Dendritic cell treated with granulocyte-macrophage colony-stimulating factor and Interleukin-4, amounts not matched to agents 40 ng/mL and 50 ng/mL, for 4 days (primary cell): ENCODE measurements around the gene SH3PXD2A.
A peak's percentile ranks its signal among the peaks of the same experiment; 100 is the strongest.
"Not testable (repeated sequence)": the region's sequence is repeated elsewhere in the genome, so short reads cannot be mapped to it uniquely, and the experiment has no call there.

Experiments used
- H3K27ac Mint-ChIP-seq: one replicate; pipeline ENCODE4 v1.8.0; 2022; ENCODE audit warnings: mild to moderate bottlenecking, mixed read lengths
- H3K27me3 Mint-ChIP-seq: one replicate; pipeline ENCODE4 v1.8.0; 2022; ENCODE audit warnings: mild to moderate bottlenecking, mixed read lengths
- H3K36me3 Mint-ChIP-seq: one replicate; pipeline ENCODE4 v1.8.0; 2022; ENCODE audit warnings: low read depth, mixed read lengths
- H3K4me1 Mint-ChIP-seq: one replicate; pipeline ENCODE4 v1.8.0; 2022; ENCODE audit warnings: low read depth, mixed read lengths
- H3K4me3 Mint-ChIP-seq: one replicate; pipeline ENCODE4 v1.8.0; 2022; ENCODE audit warnings: mild to moderate bottlenecking, moderate library complexity, mixed read lengths
- H3K9me3 Mint-ChIP-seq: one replicate; pipeline ENCODE4 v1.8.0; 2022; ENCODE audit warnings: mixed read lengths
- intact Hi-C: fragments of 100-400 bp; cut with micrococcal nuclease; formaldehyde crosslinking; loops from one replicate; pipeline ENCODE4 v1.15.0; 2022

SH3PXD2A gene

DNA sequence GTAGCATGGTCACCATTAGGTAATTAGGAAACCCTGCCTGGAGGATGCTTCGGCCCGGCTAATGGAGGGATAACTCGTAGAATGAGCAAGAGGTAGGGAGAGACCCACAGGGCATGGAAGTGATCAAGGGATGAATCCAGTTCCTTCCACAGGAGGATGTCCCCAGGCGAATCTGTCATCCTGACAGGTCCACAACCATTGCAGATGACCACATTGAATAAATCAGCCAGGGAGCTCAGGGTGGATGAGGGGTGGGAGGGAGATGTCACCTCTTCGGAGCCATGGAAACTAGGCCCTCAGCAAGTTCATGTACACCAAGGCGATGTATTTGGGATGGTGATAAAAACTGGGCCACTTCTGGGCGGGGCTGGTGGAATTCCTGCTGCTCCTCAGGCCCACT lies 28.5 kb downstream of the SH3PXD2A start:
- intact Hi-C loops: no loop called here
- Mint-ChIP-seq H3K9me3 (no peaks in the 10 kb centered on the region), H3K4me3 (no peak overlapping the region), H3K27me3 (peaks cover 12% of the 10 kb centered on the region), H3K4me1 (peaks cover 8% of the 10 kb centered on the region), H3K36me3 (no peaks in the 10 kb centered on the region), H3K27ac (peak overlapping the region; percentile 18)

DNA sequence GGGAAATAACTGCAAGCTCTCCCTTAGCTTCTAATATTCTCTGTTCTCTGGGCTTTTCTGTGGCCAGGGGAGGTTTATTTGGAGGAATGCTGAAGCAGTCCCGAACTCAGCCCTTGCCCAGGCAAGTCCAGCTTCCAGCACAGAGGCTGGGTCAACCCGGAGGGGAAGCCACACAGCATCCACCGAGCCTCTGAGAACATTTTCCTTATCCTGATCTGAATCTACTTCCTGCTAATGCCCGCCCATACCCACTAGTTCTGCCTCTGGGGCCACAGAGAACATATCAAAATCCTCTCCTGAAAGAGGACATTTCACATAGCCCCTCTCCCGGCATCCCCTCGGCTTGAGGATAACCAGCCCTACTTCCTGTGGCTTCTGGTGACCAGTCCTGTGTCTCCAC lies 31.1 kb downstream of the SH3PXD2A start:
- Mint-ChIP-seq H3K36me3 (no peaks in the 10 kb centered on the region), H3K27ac (no peak overlapping the region), H3K4me1 (peaks cover 8% of the 10 kb centered on the region), H3K4me3 (no peak overlapping the region), H3K27me3 (peaks cover 30% of the 10 kb centered on the region), H3K9me3 (no peaks in the 10 kb centered on the region)
- intact Hi-C loops: no loop called here

DNA sequence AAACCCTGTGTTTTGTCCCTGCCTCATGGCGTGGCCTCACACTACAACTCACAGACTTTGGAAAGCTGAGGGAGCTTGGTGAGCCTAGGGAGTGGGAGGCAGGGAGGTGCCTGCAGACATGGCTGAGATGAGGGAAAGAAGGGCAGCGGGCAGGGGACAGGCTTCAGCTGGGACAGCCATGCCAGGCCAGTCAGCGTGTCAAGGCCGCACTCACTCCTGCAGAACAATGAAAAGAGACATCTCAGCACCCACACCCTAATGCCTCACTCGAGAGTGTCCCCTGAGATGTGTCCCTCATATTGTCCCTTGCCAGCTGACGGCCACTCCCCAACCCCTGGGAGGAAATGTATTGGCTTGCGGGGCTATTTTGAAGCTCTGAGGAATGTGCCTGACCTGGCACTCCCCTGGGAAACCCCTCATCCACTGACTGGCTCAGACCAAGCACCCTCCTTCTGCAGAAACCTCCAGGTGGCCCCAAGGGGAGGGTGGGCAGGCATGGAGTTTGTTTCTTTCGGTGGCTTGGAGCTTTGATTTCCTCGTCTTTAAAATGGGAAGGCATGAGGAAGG lies 31.6 kb downstream of the SH3PXD2A start:
- H3K4me1 Mint-ChIP-seq: peaks cover 8% of the 10 kb centered on the region

DNA sequence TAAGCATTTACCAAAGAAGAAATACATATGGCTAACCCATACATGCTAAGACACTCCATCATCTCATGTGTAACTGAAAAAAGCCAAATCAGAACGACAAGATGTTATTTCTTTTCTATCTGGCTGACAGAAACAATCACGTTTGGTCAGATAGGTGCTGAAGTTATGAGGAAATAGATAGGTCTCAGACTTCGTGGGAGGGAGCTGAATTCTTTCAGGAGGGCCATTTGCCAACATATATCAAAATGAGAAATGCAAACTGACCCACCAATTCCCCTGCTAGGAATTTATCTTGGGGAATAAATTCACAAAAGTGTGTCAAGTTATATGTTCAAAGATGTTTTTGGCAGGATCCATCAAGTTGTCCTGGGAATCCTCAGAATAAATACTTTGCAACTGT lies 32.6 kb downstream of the SH3PXD2A start:
- Mint-ChIP-seq H3K27ac (no peak overlapping the region), H3K27me3 (peaks cover 37% of the 10 kb centered on the region), H3K9me3 (no peaks in the 10 kb centered on the region), H3K36me3 (no peaks in the 10 kb centered on the region), H3K4me1 (peaks cover 8% of the 10 kb centered on the region), H3K4me3 (no peak overlapping the region)
- intact Hi-C loops: no loop called here

More for the DNA sequence above, 31.6 kb downstream of the SH3PXD2A start:
- H3K27me3 Mint-ChIP-seq: peaks cover 35% of the 10 kb centered on the region
- no peaks in the 10 kb centered on the region for H3K36me3 Mint-ChIP-seq
- H3K27ac Mint-ChIP-seq: no peak overlapping the region
- H3K9me3 Mint-ChIP-seq: no peaks in the 10 kb centered on the region
- intact Hi-C loops: no loop called here
- H3K4me3 Mint-ChIP-seq: no peak overlapping the region

DNA sequence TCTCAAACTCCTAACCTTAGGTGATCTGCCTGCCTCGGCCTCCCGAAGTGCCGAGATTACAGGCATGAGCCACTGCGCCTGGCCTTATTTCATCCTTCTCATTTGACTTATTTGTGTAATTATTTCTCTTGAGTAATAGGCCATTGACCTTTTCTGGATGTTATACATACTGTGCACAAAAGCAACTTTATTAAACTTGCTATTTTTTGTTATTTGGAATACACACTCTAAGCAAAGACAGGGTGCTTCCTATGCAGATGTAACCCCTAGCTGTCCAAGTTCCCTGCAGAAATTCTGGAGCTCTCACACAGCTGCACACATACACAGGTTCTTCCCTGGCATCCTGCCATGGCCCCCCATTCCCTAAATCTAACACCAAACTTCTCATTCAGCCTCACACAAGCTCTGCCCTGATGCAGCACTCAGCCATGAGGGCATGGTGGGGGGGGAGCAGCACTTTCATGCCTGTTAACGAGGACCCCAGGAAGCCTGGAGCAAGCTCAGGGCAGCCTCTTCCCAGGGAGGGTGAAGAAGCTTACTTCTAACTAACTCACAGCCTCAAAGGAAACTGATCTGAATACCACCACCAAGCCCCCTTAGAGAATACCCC lies 33.2 kb downstream of the SH3PXD2A start:
- H3K27me3 Mint-ChIP-seq: peaks cover 37% of the 10 kb centered on the region
- H3K4me1 Mint-ChIP-seq: peaks cover 8% of the 10 kb centered on the region
- no peak overlapping the region for H3K27ac Mint-ChIP-seq
- H3K36me3 Mint-ChIP-seq: no peaks in the 10 kb centered on the region
- no peak overlapping the region for H3K4me3 Mint-ChIP-seq
- no peaks in the 10 kb centered on the region for H3K9me3 Mint-ChIP-seq
- intact Hi-C loops: no loop called here

DNA sequence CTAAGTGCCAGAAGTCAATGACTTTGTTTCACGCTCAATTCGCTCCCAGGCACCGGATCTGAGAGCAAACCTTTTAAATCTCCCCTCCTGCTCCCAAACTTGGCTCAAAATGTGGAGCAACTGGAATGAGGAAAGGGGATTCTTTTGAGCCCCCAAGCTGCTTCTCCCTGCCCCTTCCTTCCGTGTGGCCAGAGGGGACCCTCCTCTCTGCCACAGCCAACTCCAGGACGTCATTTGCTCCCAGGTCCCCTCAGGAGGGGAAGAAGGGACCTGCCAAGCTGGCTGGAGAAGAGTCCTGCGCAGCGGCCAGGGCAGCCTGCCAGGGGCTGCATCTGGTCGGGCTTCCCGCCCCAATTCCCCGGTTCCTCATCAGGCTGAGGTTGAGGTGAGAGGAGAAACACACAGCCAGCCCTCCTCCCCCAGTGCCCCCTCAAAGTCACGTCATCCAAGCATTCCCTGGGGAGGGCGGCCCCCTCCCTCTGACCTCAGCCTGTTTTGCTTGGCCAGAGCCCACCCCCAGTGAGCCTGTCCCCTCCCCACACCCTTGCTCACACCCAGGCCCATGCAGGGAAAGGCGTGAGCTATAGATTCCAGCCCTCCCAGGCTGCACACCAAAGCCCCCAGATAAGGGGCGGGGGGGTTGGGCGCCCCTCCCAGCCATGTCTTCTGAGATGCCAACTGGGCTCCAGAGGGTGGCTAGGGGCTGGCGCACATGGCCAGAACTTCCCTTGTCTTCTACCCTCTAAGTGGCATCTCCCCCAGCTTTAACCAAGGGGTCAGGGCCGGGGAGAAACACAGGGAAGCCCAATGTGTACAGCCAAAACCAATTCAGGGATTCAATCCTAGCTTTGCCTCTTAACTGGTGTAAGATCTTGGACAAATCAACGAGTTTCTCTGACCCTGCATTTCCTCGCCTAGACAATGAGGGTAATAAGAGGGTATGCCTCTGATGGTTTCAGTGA lies 35.0 kb downstream of the SH3PXD2A start:
- no peaks in the 10 kb centered on the region for H3K9me3 Mint-ChIP-seq
- peaks cover 8% of the 10 kb centered on the region for H3K4me1 Mint-ChIP-seq
- H3K27me3 Mint-ChIP-seq: peaks cover 37% of the 10 kb centered on the region
- no peak overlapping the region for H3K4me3 Mint-ChIP-seq
- intact Hi-C loops: no loop called here
- H3K27ac Mint-ChIP-seq: no peak overlapping the region
- H3K36me3 Mint-ChIP-seq: no peaks in the 10 kb centered on the region

DNA sequence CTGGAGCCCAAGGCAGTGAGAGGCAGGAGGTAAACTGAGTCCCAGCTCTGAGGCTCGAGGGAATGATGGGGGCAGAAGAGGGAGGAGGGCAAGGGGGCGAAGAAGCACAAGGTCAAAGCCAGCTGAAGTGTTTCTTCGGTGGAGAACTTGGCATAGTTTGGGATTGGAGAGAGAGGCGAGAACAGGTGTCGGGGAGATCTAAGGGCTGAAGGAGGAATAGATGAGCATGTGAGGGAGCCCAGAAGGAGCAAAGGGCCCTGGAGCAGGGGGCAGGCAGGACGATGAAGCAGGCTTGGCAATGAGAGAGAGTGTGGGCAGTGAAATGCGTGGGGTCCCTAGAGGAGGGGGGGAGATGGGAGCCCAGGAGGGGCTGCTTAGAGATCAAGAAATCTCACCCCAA lies 35.9 kb downstream of the SH3PXD2A start:
- H3K27ac Mint-ChIP-seq: no peak overlapping the region
- no peak overlapping the region for H3K4me3 Mint-ChIP-seq
- H3K36me3 Mint-ChIP-seq: no peaks in the 10 kb centered on the region
- no peaks in the 10 kb centered on the region for H3K9me3 Mint-ChIP-seq
- intact Hi-C loops: no loop called here
- peaks cover 37% of the 10 kb centered on the region for H3K27me3 Mint-ChIP-seq
- H3K4me1 Mint-ChIP-seq: peaks cover 5% of the 10 kb centered on the region

DNA sequence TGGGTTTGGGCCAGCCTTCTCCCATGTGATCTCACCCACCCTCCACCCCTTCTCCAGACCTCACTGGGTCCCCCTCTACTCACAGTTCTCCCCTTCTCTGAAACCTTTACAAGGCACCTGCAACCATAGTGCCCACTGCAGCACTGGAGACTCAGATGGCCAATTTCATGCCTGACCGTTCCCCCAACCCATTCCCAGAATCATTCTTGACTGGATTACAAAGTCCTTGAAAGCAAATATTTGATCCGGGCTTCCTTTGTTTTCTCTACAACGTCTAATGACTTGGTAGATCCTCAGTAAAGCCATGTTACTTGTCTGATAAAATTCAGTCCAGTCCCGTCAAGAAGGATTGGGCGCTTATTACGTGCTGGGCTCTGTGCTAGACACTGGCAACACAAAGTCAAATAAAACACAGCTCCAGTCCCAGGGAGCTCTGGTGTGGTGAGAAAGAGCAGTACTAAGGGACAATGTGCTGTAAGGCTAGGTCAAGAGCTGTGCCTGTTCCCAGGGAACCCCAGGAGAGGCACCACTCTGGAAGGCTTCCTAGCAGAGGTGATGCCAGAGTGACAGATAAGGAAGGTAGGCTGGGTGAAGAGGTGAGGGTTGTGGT lies 36.5 kb downstream of the SH3PXD2A start:
- Mint-ChIP-seq H3K9me3 (no peaks in the 10 kb centered on the region), H3K27me3 (peaks cover 36% of the 10 kb centered on the region), H3K36me3 (no peaks in the 10 kb centered on the region), H3K27ac (no peak overlapping the region), H3K4me1 (no peaks in the 10 kb centered on the region), H3K4me3 (no peak overlapping the region)
- intact Hi-C loops: no loop called here

DNA sequence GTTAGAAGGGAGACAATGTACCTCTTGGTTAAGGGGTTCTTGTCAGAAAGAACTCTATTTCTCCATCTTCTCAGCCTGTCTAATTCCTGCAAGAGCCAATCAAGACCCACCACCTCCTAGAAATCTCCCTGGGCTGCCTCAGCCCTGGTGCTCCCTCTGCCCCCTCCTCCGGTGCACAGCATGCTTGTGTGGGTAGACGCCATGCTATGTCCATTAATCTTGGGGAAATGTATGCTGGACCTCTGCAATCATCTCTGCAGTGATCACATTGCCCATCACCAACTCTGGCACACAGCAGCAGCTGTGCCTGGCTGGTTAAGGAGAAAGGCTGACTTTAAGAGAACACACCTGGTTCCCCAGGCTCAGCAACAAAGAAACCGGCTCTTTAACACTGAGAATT lies 37.3 kb downstream of the SH3PXD2A start:
- intact Hi-C loops: no loop called here
- Mint-ChIP-seq H3K4me1 (no peaks in the 10 kb centered on the region), H3K27ac (no peak overlapping the region)

DNA sequence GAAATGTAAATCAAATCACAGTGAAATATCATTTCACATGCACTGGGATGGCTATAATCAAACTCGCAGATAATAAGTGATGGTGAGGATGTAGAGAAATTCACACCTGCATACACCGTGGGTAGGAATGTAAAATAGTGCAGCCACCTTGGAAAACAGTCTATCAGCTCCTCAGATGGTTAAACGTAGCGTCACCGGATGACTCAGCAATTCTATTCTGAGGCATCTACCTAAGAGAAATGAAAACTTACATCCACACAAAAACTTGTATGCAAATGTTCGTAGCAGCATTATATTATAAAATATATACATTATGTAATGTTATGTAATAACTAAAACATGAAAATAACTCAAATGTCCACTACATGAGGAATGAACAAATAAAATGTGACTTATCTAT lies 38.9 kb downstream of the SH3PXD2A start:
- H3K9me3 Mint-ChIP-seq: no peaks in the 10 kb centered on the region
- H3K4me3 Mint-ChIP-seq: no peak overlapping the region
- peaks cover 31% of the 10 kb centered on the region for H3K27me3 Mint-ChIP-seq
- intact Hi-C loops: no loop called here
- peaks cover 6% of the 10 kb centered on the region for H3K4me1 Mint-ChIP-seq
- no peak overlapping the region for H3K27ac Mint-ChIP-seq
- H3K36me3 Mint-ChIP-seq: no peaks in the 10 kb centered on the region

More for the DNA sequence above, 37.3 kb downstream of the SH3PXD2A start:
- no peaks in the 10 kb centered on the region for H3K9me3 Mint-ChIP-seq
- H3K4me3 Mint-ChIP-seq: no peak overlapping the region
- no peaks in the 10 kb centered on the region for H3K36me3 Mint-ChIP-seq
- peaks cover 33% of the 10 kb centered on the region for H3K27me3 Mint-ChIP-seq

DNA sequence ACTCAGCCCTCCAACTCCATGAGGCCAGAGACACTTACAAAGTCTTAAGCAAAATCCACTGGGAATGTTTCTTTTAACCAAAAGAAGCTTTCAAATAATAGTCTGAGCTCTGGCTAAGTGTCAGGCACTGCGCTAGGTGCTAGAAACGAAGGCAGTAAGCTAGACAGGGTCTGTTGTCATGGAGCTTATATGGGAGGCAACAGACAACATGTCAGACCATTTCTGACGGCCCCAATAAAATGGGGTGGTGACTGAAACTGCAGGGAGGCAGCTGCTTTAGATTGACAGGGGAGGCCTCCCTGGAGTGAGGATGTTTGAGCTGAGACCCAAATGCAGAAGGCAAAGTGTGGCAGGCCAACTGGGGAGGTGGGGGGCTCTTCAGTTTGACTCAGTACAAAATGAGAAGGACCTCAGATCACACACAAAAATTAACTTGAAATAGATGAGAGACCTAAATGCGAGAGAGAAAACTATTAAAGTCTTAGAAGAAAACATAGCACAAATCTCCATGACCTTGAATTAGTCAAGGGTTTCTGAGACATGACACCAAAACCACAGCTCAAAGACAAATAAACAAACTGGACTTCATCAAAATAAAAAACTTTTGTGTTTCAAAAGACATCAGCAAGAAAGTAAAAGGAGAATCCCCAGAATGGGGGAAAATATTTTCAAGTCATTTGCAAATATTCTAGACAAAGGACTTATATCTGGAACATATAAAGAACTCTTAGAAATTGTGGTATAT lies 40.6 kb downstream of the SH3PXD2A start:
- H3K36me3 Mint-ChIP-seq: no peaks in the 10 kb centered on the region
- H3K4me3 Mint-ChIP-seq: no peak overlapping the region
- no peaks in the 10 kb centered on the region for H3K9me3 Mint-ChIP-seq
- no peak overlapping the region for H3K27ac Mint-ChIP-seq
- H3K4me1 Mint-ChIP-seq: peaks cover 12% of the 10 kb centered on the region
- intact Hi-C loops: no loop called here
- peaks cover 18% of the 10 kb centered on the region for H3K27me3 Mint-ChIP-seq

DNA sequence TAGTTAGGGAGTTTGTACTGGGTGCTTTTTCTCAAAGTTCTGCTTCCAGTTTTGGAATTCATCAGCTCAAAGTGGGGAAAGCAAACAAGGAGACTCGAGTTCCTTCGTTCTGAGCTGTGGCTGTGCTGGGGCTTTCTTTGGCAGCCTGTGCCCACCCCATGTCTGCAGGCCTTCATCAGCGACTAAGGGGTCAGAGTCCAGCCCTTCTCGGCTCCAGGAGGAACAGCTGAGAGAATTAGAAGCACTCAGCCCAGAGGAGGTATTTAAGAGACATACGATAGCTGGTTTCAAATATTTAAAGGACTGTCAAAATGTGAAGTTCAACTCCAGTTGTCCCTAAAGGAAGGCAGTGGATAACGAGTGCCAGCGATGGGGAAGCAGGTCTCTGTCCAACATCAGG lies 41.3 kb downstream of the SH3PXD2A start:
- Mint-ChIP-seq H3K27me3 (peaks cover 11% of the 10 kb centered on the region), H3K9me3 (no peaks in the 10 kb centered on the region), H3K4me3 (no peak overlapping the region), H3K27ac (no peak overlapping the region), H3K4me1 (peaks cover 12% of the 10 kb centered on the region), H3K36me3 (no peaks in the 10 kb centered on the region)
- intact Hi-C loops: no loop called here

DNA sequence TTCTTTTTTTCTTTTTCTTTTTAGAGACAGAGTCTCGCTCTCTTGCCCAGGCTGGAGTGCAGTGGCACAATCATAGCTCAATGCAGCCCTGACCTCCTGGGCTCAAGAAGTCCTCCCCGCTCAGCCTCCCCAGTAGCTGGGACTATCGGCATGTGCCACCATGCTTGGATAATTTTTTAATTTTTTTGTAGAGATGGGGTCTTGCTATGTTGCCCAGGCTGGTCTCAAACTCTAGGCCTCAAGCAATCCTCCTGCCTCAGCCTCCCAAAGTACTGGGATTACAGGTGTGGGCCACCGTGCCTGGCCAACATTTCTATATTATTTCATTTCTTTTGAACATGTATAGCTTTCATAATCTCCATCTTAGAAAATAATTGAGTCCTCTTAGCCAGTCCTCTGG lies 42.1 kb downstream of the SH3PXD2A start:
- H3K4me3 Mint-ChIP-seq, H3K27ac Mint-ChIP-seq, H3K27me3 Mint-ChIP-seq, H3K9me3 Mint-ChIP-seq, H3K36me3 Mint-ChIP-seq, intact Hi-C loops: not testable (repeated sequence)
- H3K4me1 Mint-ChIP-seq: peaks cover 12% of the 10 kb centered on the region
